Measurements from ENCODE around the gene UNC5A.

- no peak for TF ChIP-seq CTCF (IDR thresholded peaks at IDR 0.05)
- no peak for TF ChIP-seq EP300 (IDR thresholded peaks at IDR 0.05)
Observed at GRCh38 chr5:176799488-176799887, 10.9 kb upstream of the UNC5A start.
